Activated naive CD8-positive, alpha-beta T cell treated with anti-CD3 and anti-CD28 coated beads, Interleukin-2, amount 10 ng/mL, durations not matched to agents 7 days and 5 days (primary cell): Measurements from ENCODE around the gene GRM7. TPM values are rescaled to one million over a fixed set of nuclear protein-coding genes. Genes with fewer than 3 reads are reported as not detected.

ENCODE experiments used
- ATAC-seq: fragments of 150-1000 bp; cut with Tn5 transposase; one replicate; pipeline ENCODE4 v1.10.0; 2021; ENCODE audit warnings: low read depth, moderate library complexity
- POLR2A ChIA-PET: fragments of 350-600 bp; sonication (Branson Sonifier 250); formaldehyde crosslinking; loops from one replicate; lab custom pipeline; 2021; ENCODE audit warnings: antibody characterized with exemption; lab: Charles Lee
- DNase-seq: peaks from one replicate; pipeline ENCODE4 v3.0.0; 2021
- H3K27ac Mint-ChIP-seq: one replicate; pipeline ENCODE4 v1.8.0; 2022; ENCODE audit warnings: mild to moderate bottlenecking, mixed read lengths
- H3K27me3 Mint-ChIP-seq: one replicate; pipeline ENCODE4 v1.8.0; 2022; ENCODE audit warnings: mild to moderate bottlenecking, moderate library complexity, mixed read lengths
- H3K36me3 Mint-ChIP-seq: one replicate; pipeline ENCODE4 v1.8.0; 2021; ENCODE audit warnings: mild to moderate bottlenecking, mixed read lengths
- H3K4me1 Mint-ChIP-seq: one replicate; pipeline ENCODE4 v1.8.0; 2021; ENCODE audit warnings: mixed read lengths
- H3K4me3 Mint-ChIP-seq: one replicate; pipeline ENCODE4 v1.8.0; 2022; ENCODE audit warnings: mild to moderate bottlenecking, moderate library complexity, mixed read lengths
- H3K9me3 Mint-ChIP-seq: one replicate; pipeline ENCODE4 v1.8.0; 2021; ENCODE audit warnings: mixed read lengths
- total RNA-seq, 2 experiments: library from RNA; stranded (reverse); gene quantifications; one replicate each; pipeline ENCODE4 v1.2.3, GENCODE V29; 2021

GRM7 gene
- total RNA-seq, 2 experiments from 2014 or later = not detected

DNA sequence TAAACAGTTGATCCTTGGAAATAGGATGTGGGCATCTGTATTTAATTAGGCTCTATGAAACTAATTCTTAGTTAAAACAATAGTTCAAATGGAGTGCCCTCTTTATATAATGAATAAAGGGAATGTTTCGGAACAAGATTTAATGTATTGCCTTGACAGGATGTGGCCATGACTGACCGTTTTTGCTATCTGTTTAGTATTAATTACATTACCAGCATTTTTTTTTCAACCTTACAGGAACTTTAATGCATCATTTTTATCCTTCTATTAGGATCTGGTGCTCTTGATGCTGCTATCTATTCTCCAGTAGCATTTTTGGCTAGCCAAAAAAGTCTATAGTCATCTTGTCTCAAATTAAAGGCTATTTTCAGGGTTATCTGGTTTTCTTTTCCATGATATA lies 340.9 kb downstream of the GRM7 start:
- Mint-ChIP-seq H3K36me3 (no peaks in the 10 kb centered on the region), H3K4me1 (peaks cover 2% of the 10 kb centered on the region), H3K9me3 (peaks cover 6% of the 10 kb centered on the region), H3K4me3 (no peak overlapping the region), H3K27ac (no peak overlapping the region), H3K27me3 (no peaks in the 10 kb centered on the region)
- ATAC-seq (no peak), DNase-seq (no peak)
- POLR2A ChIA-PET = no interaction called here

DNA sequence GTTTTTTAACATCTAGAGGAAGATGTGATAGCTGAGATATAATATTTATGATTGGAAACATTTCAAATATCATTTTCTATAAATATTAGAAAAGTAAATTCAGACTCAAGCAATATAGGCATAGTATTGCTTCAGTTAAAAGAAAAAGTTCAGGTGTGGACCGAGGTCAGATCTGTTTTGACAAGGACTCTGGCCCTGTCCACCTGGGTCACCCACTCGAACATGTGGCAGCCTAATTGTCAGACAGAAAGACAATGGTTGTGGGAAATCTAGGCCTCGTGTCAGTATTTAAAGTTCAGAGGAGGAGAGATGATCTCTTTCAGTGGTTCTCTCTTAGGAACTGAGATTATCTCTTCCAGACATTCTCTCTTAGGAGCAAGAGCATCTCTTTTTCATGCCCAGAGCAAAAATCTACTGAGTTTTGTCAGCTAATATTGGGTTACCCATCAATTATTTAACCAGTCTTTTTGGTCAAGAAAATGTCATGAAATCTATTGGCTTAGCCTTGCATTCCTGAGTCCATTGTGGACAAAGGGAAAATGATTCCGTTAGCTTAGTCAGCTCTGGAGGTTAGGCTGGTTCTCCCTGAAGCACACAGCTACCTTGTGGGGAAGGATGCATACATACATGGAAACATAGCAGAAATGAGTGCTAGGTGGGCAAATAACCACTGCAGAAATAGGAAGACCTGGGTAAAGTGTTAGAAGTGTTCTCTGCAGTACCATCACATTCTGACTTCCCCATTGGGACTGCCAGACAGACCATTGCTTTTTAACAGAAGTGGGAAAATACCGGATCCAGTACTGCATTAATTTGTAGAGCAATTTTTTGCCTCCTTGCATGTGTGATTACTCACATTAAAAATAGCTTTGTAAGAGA lies 343.3 kb downstream of the GRM7 start:
- POLR2A ChIA-PET = no interaction called here
- no peak overlapping the region for H3K4me3 Mint-ChIP-seq
- no peaks in the 10 kb centered on the region for H3K36me3 Mint-ChIP-seq
- peaks cover 2% of the 10 kb centered on the region for H3K4me1 Mint-ChIP-seq
- no peak for ATAC-seq
- H3K9me3 Mint-ChIP-seq = peaks cover 6% of the 10 kb centered on the region
- no peaks in the 10 kb centered on the region for H3K27me3 Mint-ChIP-seq
- DNase-seq = no peak
- no peak overlapping the region for H3K27ac Mint-ChIP-seq

DNA sequence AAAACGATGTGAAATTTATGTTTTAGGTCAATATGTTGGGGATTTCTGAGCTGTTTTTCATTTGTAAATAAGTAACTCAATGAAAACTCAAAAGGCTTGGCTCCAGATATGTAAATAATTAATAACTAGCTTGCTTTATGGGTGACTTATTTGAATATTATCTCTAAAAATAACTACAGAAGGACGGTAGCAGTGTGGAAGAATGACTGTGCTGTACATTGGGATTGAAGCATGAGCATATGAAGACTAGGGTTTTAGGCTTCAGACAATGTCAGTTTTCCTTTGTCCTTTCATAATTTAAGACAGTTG lies 343.9 kb downstream of the GRM7 start:
- POLR2A ChIA-PET = no interaction called here
- Mint-ChIP-seq H3K4me3 (no peak overlapping the region), H3K9me3 (peaks cover 6% of the 10 kb centered on the region), H3K27ac (no peak overlapping the region), H3K4me1 (peaks cover 2% of the 10 kb centered on the region), H3K27me3 (no peaks in the 10 kb centered on the region), H3K36me3 (no peaks in the 10 kb centered on the region)
- ATAC-seq = no peak
- DNase-seq = no peak

DNA sequence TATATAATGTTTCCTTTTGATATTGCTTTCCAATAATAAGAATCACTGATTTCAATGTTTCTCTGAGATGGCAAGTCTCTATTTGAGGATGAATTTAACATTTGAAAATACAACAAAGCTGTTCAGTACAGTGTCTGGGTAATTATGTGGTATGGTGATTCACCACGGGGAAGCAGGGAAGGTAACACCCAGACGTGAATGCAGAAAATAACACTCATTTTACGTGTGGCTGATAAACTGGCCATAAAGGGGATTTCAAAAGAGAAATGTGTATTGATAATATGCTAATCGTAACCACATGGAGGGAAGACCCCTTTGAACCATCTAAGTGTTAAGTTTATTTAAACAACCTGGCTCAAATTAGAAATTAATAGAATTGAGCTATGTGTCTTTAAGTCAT lies 344.6 kb downstream of the GRM7 start:
- Mint-ChIP-seq H3K4me1 (peaks cover 2% of the 10 kb centered on the region), H3K27ac (no peak overlapping the region), H3K4me3 (no peak overlapping the region), H3K9me3 (peaks cover 6% of the 10 kb centered on the region), H3K36me3 (no peaks in the 10 kb centered on the region), H3K27me3 (no peaks in the 10 kb centered on the region)
- POLR2A ChIA-PET = no interaction called here
- ATAC-seq (no peak), DNase-seq (no peak)

DNA sequence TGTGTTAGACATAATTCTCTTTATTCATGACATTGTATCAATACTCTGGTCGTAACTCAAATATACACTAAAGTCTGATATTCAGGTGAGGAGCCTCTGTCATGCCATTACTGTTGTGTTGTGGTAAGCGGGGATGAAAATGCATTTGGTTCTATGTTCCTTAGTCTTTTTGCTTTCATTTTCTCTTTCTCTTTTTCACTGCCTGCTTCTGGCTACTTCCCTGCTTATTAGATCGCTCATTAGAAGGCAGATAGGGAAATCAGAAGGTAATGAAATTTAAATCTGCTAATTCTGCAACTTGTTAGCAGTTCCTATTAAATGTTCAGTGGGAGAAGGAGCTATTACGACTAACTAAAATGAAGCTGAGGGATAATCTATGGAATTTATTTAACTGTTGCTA lies 345.0 kb downstream of the GRM7 start:
- DNase-seq (no peak), ATAC-seq (no peak)
- Mint-ChIP-seq H3K4me1 (peaks cover 2% of the 10 kb centered on the region), H3K27me3 (no peaks in the 10 kb centered on the region), H3K36me3 (no peaks in the 10 kb centered on the region), H3K4me3 (peak overlapping the region; percentile 35), H3K9me3 (peaks cover 6% of the 10 kb centered on the region), H3K27ac (no peak overlapping the region)
- POLR2A ChIA-PET = no interaction called here

DNA sequence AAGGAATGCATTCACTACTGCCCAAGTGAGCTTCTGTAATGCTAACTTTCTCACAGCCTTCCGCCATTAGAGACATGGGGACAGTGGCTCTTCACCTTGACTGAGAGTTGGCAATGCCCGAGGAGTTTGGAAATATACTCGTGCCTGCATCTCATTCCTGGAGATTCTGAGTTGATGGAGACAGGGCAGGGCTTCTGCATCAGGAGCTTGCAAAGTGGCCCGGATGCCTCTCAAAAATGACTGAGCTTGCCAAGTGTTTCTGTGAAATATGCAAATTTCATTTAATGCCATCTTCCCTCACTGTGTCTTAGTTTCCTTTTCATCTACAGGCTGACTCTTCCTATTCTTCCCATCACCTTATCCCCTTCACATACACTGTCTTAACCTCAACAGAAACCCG lies 346.2 kb downstream of the GRM7 start:
- Mint-ChIP-seq H3K4me3 (no peak overlapping the region), H3K9me3 (peaks cover 5% of the 10 kb centered on the region), H3K27me3 (no peaks in the 10 kb centered on the region), H3K36me3 (no peaks in the 10 kb centered on the region), H3K27ac (no peak overlapping the region), H3K4me1 (peaks cover 2% of the 10 kb centered on the region)
- ATAC-seq (no peak), DNase-seq (no peak)
- POLR2A ChIA-PET = no interaction called here

DNA sequence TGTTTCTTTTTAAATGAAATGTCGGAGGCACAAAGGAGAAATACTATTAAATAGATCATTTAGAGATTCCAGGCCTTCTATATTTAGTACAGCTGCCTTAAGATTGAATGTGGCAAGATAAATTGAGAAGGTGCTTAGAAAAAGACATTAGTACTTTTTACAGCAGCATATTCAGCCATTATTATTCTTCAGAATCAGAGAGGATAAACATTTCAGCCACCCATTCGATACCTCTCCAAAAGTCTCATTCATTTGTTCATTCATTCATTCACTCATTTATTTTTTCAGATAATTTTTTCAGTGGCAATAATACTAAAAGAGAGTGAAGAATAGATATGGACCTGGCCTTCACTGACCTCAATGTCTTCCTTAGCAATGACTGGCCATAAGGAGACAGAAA lies 347.0 kb downstream of the GRM7 start:
- no peak overlapping the region for H3K27ac Mint-ChIP-seq
- H3K9me3 Mint-ChIP-seq = peaks cover 6% of the 10 kb centered on the region
- H3K36me3 Mint-ChIP-seq = no peaks in the 10 kb centered on the region
- peaks cover 2% of the 10 kb centered on the region for H3K4me1 Mint-ChIP-seq
- DNase-seq = no peak
- no peaks in the 10 kb centered on the region for H3K27me3 Mint-ChIP-seq
- H3K4me3 Mint-ChIP-seq = no peak overlapping the region
- no peak for ATAC-seq
- POLR2A ChIA-PET = no interaction called here

DNA sequence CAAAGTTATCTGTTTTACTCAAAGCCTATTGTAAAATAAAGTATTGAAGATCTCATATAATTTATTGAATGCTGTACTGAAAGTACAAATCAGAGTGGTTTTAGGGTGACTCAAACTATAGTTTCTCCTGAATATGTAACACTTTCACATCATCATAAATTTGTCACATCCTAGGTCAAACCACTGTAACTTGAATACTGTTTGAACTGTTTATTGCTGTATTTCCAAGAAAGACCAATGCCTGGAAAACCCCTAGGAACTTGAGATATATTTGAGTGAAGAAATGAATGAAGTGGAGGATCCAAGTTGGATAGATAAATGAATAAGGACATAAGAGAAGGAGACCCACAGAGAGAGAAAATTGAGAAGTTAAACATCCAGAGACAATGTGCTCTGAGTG lies 348.2 kb downstream of the GRM7 start:
- DNase-seq (no peak), ATAC-seq (no peak)
- POLR2A ChIA-PET = no interaction called here
- Mint-ChIP-seq H3K9me3 (peaks cover 4% of the 10 kb centered on the region), H3K27ac (no peak overlapping the region), H3K4me3 (no peak overlapping the region), H3K4me1 (peaks cover 2% of the 10 kb centered on the region), H3K27me3 (no peaks in the 10 kb centered on the region), H3K36me3 (no peaks in the 10 kb centered on the region)

DNA sequence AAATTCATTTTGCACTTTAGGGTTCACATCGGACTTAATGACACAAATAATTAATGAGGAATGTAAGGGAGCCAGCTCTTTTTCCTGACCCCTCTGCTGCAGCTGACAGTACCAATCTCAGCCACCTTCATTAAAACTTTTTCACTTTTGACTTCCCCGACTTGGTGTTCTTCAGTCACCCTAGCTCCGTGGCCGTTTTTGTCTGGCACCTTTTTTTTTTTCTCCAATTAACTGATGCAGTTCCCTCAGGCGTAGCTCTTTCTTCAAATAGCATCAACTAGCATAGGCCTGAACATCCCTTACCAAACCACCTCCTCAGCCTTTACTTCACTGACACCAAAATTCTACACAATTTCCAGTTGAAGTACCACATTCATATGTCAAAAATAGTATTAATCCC lies 350.8 kb downstream of the GRM7 start:
- no peaks in the 10 kb centered on the region for H3K36me3 Mint-ChIP-seq
- ATAC-seq = no peak
- H3K4me1 Mint-ChIP-seq = no peaks in the 10 kb centered on the region
- no peak overlapping the region for H3K27ac Mint-ChIP-seq
- POLR2A ChIA-PET = no interaction called here
- H3K4me3 Mint-ChIP-seq = no peak overlapping the region
- DNase-seq = no peak
- no peaks in the 10 kb centered on the region for H3K27me3 Mint-ChIP-seq
- peaks cover 1% of the 10 kb centered on the region for H3K9me3 Mint-ChIP-seq

DNA sequence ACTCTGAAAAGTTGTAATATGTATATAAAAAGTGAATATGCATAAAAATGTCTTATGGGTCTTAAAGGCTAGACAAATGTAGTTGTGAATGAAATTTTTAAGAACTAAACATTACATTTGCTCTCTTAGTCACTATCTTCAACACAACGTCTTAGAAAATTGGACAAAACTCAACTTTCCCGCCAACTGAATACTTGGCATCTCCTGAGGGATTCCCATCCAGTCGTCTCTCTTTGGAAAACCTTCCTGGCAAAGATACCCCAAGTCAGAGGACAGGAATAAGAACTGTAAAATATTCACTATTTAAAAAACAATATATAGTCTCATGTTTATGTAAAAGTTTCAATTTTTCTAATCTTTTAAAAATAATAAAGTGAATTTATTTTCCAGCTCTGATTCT lies 354.8 kb downstream of the GRM7 start:
- Mint-ChIP-seq H3K27me3 (no peaks in the 10 kb centered on the region), H3K9me3 (peaks cover 1% of the 10 kb centered on the region), H3K27ac (no peak overlapping the region), H3K4me1 (no peaks in the 10 kb centered on the region), H3K36me3 (no peaks in the 10 kb centered on the region), H3K4me3 (no peak overlapping the region)
- DNase-seq (no peak), ATAC-seq (no peak)
- POLR2A ChIA-PET = no interaction called here

DNA sequence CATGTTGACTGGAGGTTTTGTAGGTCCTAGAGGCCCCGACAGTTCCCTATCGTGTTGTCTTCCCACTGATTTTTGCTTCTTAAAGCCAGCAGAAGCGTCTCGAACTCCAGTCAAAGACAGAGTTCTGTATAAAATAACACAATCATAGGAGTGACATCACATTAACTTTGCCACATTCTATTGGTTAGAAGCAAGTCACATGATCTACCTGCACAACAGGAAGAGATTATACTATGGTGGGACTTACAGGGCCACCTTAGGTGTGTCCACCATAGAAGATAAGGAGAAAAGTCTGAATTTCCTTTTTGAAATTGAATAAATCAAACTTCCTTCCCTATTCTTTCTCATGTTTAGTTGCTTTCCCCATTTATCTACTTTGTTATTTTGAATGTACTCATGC lies 365.5 kb downstream of the GRM7 start:
- ATAC-seq (no peak), DNase-seq (no peak)
- POLR2A ChIA-PET = no interaction called here
- Mint-ChIP-seq H3K27ac (no peak overlapping the region), H3K9me3 (peaks cover 3% of the 10 kb centered on the region), H3K27me3 (no peaks in the 10 kb centered on the region), H3K36me3 (no peaks in the 10 kb centered on the region), H3K4me1 (no peaks in the 10 kb centered on the region), H3K4me3 (no peak overlapping the region)

DNA sequence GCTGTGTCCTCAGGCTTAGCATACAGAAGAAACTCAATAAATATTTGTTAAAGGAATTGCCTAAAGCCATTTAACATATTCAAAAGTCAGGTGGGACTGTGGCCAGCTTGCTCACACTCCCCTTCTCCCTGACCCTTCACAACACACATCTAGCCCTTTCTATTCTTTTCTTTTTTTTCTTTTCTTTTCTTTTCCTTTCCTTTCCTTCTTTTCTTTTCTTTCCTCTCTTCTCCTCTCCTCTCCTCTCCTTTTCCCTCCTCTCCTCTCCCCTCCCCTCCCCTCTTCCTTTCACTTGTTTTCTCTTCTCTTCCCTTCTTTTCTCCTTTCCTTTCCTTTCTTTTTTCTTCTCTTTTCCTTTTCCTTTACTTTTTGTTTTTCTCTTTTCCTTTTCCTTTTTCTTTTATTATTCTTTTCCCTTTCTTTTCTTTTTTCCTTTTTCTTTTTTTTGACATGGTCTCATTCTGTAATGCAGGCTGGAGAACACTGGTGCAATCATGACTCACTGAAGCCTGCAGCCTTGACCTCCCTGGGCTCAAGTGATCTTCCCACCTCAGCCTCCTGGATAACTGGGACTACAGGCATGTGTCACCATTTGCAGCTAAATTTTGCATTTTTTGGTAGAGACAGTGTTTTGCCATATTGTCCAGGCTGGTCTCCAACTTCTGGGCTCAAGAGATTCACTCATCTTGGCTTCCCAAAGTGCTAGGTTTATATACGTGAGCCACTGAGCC lies 377.8 kb downstream of the GRM7 start:
- H3K36me3 Mint-ChIP-seq = no peaks in the 10 kb centered on the region
- DNase-seq (no peak), ATAC-seq (no peak)
- H3K27me3 Mint-ChIP-seq = no peaks in the 10 kb centered on the region
- H3K4me1 Mint-ChIP-seq = no peaks in the 10 kb centered on the region
- POLR2A ChIA-PET = no interaction called here
- H3K27ac Mint-ChIP-seq = no peak overlapping the region
- H3K4me3 Mint-ChIP-seq = no peak overlapping the region
- peaks cover 3% of the 10 kb centered on the region for H3K9me3 Mint-ChIP-seq

DNA sequence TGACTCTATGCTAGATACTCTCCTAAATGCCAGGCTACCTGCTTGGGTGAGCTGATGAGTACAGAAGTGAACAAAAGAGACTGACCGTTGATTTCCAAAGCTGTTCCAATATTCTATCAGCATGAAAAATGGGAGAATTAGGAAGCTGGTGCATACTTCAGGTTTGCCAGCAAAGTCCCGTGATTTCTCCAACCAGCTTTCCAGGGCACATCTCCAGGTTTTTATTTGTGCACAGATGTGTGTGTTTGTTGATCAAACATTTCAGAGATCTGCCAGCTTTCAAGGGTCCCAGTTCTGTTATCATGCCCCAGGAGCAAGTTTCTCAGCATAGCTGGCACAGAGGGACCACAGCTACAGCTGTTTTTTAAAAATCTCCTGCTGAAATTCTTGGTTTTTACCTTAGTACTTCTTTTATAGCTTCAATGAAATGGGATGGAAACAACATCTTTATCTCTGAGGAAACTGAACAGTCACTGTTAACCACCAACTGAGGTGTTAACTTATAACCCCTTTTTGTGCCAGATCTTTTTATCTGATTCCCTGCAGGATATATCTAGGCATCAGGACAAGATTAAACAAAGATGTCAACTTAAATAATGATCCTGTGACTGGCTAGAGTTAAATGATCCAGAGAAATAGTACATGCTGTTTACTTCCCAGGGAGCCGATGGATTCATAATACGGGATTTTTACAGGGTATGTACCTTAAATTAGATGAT lies 380.8 kb downstream of the GRM7 start:
- Mint-ChIP-seq H3K27me3 (no peaks in the 10 kb centered on the region), H3K4me3 (no peak overlapping the region), H3K27ac (no peak overlapping the region), H3K36me3 (no peaks in the 10 kb centered on the region), H3K9me3 (peaks cover 6% of the 10 kb centered on the region), H3K4me1 (no peaks in the 10 kb centered on the region)
- DNase-seq = no peak
- POLR2A ChIA-PET = no interaction called here
- no peak for ATAC-seq

DNA sequence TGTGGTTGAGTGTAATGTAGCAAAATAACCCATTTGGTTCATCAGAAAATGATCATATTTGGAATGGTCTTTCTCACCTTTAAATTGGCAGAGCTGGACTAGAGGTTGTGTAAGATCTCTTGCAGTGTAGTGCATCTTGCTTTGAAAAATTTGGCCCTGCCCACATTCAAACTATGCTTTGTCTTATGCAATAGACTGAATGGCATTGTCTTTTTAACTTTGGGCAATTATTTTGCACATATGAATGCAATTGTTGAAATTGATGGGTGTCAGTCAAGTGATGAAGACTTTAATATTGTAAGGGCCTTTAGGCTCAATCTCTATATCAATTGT lies 381.4 kb downstream of the GRM7 start:
- Mint-ChIP-seq H3K27ac (no peak overlapping the region), H3K4me3 (no peak overlapping the region), H3K4me1 (no peaks in the 10 kb centered on the region), H3K27me3 (no peaks in the 10 kb centered on the region), H3K9me3 (peaks cover 6% of the 10 kb centered on the region), H3K36me3 (no peaks in the 10 kb centered on the region)
- DNase-seq (no peak), ATAC-seq (no peak)
- POLR2A ChIA-PET = no interaction called here
